Stimulated activated CD4-positive, alpha-beta T cell treated with anti-CD3 and anti-CD28 coated beads, TNF-alpha, amount 100 ng/mL, for 1 hour (primary cell): ENCODE measurements around the gene DACH2.

Experiments used
- DNase-seq, 3 donors: peaks; one replicate each; pipeline ENCODE4 v3.0.0-alpha.2; 2020; ENCODE audit warnings: low read depth in 3 of 3, low spot score in 1 of 3

The DACH2 gene

DNA sequence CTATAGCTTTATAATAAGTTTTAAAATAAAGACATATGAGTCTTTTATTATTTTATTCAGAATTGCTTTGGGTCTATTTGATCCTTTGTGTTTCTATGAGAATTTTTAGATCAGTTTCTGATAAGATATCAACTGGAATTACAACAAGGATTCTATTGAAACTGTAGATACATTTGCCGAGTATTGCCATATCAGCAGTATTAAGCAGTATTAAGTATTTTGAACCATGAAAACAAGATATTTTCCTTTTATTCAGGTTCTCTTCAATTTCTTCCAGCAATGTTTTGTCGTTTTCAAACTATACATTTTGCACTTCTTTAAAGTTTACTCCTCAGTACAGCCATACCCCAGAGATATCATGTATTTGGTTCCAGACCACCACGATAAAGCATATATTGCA is 598.8 kb downstream of the DACH2 start:
- no peak for DNase-seq

DNA sequence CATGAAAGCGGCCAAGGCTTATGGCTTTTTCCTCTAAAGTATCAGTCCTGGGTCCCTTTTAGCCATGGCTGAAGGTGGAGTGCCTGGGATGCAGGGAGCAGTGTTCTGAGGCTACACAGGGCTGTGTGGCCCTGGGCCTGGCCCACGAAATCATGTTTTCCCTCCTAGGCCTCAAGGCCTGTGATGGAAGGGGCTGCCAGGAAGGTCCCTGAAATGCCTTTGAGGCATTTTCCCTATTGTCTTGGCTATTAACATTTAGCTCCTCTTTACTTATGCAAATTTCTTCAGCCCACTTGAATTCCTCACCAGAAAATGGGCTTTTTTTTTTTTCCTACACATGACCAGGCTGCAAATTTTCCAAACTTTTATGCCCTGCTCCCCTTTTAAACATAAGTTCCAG is 657.0 kb downstream of the DACH2 start:
- no peak for DNase-seq

DNA sequence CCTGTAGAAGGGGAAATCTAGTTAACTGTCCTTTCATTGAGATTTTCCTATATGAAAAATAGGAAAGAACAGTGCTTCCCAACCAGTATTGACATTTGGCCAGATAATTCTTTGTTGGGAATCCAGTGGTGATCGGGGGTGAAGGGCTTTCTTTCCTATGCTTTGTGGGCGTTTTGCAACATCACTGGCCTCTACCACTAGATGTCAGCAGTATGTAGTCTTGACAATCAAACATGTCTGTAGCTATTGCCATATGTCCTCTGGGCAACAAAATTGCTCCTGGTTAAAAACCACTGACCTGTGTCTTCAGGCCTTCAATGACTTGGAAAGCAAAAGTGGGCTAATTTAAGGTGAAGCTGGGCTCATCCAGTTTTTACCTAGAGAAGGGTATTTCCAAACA is 658.5 kb downstream of the DACH2 start:
- no peak for DNase-seq

DNA sequence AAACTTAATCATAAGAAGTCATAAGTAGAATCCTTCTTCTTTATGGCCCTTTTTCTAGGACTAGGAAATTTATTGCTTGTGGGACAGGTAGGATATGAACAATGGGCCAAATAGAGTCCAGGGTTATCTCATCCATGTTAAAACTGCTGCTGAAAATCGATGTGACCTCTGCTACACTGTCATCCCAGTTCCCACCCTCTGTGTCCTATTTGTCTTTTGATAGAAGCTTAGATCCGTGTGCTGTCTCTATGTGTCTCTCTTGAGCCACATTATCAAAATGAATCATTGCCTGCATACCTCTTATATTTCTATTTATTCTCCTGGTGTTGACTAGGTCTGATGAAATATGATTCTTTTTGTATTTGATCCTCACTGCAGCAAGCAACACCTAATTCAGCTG is 661.4 kb downstream of the DACH2 start:
- no peak for DNase-seq

DNA sequence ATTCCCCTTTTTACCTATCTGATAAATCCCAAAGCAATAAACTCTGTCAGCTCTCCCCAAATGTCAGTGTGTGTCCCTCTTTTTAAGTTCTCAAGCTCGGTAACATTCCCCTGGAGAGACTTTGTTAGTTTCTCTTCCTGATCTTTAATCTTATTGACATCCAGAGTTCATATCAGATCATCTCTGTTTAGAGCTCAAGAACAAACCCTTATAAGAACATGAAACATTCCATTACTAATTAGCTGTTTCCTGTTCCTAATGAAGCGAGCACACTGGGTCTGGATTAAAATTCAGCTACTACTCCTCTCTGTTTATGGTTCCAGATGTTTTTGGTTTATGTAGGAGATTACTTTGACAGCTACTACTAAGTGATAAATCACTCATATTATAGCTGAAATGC is 681.5 kb downstream of the DACH2 start:
- DNase-seq, result no peak

DNA sequence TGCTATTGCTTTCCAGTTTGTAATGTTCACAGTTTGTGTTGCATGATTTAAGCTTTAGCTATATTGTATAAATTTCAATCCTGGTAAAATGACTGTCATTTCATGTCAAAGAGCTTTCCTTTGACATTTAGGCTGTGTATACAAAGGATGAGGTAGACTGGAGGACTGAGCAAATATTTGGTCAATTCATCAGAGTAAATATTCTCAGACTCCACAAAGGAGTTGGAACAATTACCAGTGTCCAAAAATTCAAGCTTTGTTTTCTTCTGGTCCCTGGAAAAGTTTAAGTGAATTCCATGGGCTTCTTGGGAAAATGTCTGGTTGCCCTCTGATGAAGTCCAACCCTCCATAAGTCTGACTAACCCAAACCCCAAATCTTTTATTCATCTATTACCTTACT is 682.4 kb downstream of the DACH2 start:
- no peak for DNase-seq

DNA sequence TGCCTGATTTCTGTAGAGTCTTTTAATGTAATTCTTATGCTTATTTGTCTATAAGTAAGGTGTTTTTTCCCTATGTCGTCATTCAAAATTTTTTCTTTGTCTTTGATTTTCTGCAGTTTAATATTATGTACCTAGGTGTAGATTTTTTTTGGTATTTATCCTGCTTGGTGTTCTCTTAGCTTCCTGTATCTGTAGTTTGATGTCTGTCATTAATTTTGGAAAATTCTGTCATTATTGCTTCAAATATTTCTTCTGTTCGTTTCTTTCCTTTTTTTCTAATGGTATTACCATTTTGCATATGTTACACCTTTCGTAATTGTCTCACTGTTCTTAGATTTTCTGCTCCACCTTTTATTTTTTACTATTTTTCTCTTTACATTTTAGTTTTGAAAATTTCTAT is 696.9 kb downstream of the DACH2 start:
- DNase-seq, result no peak
